OCI-M2 (cell line): ENCODE measurements around the gene PRKRIP1.
"Not testable (repeated sequence)": the region's sequence is repeated elsewhere in the genome, so short reads cannot be mapped to it uniquely, and the experiment has no call there.

ENCODE experiments used
- DNase-seq: peaks from one replicate; lab custom pipeline; 2025; ENCODE audit not compliant: unreplicated experiment; lab: John Stamatoyannopoulos, UW

Gene PRKRIP1

DNA sequence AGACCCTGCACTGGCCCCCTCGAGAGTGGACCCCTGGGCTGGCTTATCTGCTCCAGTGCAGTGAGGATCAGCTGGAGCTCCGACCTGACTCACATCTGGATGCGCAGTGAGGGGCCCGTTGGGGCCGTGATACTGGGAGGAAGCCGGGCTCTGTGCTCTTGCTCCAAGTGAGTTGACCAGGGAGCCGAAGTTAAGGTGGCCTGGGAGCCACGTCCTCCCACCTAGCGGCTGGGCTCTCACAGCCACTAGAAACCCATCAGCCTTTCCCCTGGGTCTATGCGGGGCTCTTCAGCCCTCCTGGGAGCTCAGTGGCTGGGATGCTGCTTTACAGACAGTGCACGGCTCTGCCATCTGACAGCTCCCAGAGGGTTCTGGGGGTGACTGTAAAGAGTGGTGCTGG lies 59.4 kb downstream of the PRKRIP1 start:
- DNase-seq = no peak

DNA sequence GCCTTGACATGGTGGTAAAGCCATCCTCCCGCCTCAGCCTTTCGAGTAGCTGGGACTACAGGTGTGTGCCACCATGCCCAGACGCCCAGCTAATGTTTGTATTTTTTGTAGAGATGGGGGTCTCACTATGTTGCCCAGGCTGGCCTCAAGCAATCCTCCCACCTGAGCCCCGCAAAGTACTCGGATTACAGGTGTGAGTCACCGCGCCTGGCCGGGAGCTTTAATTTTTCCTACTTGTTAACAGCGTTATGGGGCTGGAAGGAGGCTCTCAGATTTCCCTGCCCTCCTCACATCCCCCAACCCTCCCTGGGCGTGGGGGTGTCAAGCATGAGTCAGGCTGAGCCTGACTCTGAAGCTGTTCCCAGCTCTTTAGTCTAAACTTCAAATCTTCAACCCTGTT lies 60.2 kb downstream of the PRKRIP1 start:
- no peak for DNase-seq

DNA sequence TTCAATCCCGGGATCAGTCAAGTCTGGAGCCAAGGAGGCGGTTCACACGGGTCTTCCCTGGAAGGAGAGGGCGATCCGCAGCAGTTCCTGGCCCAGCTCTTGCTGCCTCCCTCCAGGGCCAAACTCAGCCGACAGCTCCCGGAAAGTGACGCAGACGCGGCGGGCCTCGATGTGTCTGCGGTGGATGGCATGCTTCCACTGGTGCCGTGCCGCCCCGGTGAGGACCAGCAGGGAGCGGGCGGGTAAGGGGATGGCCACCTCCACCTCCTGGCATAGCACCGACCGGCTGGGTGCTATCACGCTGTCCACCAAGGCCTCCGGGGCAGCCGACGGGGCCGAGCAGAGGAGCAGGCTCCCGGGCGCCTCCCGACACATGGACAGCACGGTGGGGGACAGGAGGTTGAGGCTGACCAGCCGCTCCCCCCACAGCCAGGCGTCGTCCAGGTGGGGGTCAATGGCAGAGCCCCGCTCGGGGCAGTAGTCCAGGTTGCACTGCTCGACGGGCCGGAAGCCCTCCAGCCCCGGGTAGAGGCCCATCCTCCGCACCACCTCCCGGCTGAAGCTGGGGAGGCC lies 61.3 kb downstream of the PRKRIP1 start:
- DNase-seq = no peak

DNA sequence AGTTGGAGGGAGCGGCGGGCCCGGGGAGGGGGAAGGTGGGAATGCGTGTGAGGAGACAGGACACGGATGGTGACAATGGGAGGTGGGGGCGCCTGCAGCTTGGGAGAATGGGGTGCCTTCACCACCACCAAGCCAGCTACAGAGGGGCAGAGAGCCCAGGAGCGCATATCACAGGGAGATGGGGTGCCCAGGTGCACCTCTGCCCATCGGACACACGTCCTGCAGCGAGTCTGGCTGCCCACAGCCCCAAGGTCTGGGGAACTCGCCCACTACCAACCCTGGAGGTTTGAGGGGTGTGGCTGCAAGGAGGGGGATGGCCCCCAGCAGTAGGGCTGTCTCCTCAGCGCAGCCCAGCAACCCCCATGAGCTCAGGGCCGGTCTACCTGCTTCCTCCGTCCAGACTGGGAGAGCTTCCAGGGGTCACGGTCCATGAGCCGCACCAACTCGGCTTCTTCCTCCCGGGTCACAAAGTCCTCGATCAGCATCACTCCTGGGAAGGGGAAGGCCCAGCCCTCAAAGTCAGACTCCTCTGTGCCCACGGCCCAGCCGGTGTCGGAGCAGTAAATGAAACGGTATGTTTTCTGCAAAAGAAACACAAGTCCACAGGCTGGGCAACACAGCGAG lies 63.2 kb downstream of the PRKRIP1 start:
- DNase-seq = no peak

DNA sequence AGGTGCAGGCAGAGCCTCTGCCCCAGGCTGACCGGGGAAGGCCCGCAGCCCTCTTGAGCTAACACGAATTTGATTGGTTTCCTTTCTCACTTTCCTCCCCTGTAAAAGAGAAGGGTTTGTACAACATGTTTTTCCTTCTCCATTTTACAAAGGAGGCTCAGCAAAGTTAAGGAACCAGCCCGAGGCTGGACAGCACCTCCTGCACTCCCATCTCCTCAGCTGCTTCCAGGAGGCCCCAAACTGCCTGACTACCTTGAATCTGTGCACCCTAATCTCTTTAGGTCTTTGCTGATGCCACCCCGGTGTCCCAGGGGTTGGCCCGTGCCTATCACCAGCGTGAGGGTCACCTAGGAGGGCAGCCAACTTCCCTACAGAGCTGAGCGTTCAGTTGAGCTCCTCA lies 64.3 kb downstream of the PRKRIP1 start:
- no peak for DNase-seq

DNA sequence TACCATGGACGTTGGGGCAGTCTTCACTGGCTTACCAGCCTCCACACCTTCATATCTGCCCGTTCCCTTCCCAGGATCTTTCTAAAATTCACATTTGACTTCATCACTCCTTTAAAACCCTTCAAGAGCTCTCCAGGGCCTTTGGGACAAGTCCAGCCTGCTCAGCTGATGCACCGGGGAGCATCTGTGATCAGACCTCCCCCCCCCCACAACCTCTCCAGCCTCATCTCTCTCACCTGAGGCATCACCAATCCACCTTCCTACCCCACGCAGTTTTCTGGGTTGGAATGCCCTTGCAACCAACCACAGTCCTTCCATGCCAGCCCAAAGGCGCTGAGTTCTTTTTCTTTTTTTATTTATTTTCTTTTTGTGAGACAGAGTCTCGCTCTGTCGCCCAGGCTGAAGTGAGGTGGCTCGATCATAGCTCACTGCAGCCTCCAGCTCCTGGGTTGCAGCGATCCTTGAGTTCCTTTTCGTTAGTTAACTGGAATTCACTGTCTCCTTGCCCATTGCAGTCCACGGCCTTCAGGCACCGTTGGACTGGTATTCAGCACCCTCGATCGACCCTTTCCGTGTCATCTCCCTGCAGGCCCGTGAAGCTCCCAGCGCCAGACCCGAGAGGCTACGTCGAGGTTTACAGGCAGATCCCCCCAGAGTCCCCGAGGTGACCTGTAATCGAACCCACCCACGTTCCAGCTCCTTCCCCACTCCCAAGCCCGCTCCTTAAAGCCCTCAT lies 67.8 kb downstream of the PRKRIP1 start:
- DNase-seq = no peak

DNA sequence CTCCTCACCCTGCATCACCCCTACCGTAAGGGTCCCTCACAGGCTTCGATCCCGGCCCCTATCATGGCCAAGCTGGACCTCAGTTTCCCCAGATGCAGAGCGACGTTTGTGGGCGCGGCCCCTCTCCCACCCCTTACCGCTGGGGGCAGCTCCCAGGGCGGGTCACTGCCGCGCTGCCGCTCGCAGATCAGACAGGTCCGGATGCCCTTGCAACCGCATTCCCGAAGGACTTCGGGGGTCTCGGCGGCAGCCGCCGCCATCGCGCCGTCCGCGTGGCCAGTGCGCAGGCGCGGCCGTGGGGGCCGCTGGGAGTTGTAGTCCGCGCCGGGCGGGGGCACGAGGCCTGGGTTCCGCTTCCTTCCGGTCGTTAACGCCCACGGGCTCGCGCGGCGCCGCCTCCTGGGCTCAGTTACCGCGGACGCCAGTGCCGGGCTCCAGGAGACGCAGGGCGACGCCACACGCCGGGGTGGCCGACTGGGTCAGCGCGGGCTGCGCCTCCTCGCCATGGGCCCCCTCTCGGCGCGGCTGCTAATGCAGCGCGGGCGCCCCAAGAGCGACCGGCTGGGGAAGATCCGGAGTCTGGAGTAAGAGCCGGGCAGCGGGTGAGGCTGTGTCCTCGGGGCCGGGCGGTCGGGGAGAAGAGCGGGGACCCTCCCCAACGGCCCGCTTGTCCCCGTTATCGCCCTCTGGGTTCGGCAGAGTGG lies 68.6 kb downstream of the PRKRIP1 start, which contains the start of the genes ALKBH4 and LRWD1:
ALKBH4 (minus strand) TSS at position 287 of the 704 bp plus-strand sequence; CDS start at position 260, 27 bp downstream.
LRWD1 (plus strand) TSS at position 408 of the 704 bp plus-strand sequence; CDS start at position 505, 97 bp downstream.
- peak; percentile 61 for DNase-seq

DNA sequence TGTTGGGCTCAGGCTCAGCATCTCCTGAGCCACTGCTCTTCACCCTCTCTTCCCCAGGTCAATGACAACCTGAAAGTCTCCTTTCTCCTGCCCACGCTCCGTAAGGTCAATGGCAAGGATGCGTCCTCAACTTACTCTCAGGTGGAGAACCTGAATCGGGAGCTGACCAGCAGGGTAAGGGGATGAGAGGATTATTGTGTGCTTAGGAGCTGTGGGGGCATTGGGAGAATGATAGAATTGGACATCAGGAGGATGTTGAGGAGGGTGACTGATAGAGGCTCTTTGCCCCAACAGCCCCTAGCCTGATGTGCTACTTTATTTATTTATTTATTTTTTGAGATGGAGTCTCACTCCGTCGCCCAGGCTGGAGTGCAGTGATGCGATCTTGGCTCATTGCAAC lies 69.9 kb downstream of the PRKRIP1 start:
- no peak for DNase-seq

DNA sequence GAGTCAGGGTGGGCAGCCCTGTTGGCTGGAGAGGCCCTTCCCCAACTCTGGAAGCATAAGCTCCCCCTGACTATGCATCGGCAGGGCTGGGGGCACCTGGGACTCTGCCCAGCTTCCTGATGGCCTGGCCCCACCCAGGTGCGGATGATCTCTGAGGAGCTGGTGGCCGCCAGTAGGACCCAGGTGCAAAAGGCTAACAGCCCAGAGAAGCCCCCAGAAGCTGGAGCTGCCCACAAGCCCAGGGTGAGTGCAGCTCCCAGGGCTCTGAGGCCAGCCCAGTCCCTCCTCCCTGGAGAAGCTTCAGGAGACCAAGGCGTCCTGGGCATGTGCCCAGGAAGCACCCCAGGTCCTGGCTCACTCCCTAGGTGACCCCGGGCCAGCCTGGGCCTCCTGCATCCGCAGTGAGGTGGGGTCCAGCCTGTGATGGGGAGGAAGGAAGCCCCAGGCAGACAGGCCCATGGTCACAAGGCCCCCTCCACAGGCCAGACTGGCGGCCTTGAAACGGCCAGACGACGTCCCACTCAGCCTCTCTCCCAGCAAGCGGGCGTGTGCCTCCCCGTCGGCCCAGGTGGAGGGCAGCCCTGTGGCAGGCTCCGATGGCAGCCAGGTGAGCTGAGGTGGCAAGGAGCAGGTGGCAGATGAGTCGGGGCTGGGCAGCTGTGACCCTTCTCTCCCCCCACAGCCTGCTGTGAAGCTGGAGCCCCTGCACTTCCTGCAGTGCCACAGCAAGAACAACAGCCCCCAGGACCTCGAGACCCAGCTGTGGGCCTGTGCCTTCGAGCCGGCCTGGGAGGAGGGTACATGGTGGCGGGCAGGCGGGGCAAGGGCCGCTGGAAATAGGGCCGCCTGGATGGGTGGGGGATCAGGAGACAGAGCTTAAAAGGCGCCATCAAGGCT lies 71.7 kb downstream of the PRKRIP1 start:
- DNase-seq = no peak

DNA sequence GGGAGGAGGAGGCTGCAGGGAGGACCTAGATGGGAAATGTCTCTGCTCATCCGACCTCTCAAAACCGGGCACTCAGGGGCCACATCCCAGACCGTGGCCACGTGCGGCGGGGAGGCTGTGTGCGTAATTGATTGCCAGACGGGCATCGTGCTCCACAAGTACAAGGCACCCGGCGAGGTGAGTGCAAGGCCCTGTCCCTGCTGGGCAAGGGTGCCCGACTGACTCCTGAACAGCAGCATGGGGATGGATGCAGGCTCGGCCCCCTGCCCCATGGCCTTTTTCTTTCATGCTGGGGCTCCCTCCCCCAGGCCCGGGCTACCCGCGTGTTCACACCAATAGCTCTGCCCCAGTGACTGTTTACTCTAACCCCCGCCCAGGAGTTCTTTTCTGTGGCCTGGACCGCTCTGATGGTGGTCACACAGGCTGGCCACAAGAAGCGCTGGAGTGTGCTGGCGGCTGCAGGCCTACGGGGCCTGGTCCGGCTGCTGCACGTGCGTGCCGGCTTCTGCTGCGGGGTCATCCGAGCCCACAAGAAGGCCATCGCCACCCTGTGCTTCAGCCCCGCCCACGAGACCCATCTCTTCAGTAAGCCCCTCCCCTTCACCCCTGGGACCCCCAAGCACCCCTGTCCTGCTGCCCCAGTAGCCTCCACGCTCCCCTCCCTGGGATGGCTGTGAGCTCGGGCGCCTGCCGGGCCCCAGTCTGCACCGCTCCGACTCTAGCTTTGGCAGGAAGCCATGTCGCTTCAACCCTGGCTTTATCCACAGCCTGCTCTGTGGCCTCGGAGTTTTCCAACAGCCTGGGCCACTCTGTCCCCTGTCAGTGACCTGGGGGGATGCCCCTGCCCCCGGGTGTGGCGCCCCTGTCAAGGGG lies 72.6 kb downstream of the PRKRIP1 start:
- DNase-seq = no peak

DNA sequence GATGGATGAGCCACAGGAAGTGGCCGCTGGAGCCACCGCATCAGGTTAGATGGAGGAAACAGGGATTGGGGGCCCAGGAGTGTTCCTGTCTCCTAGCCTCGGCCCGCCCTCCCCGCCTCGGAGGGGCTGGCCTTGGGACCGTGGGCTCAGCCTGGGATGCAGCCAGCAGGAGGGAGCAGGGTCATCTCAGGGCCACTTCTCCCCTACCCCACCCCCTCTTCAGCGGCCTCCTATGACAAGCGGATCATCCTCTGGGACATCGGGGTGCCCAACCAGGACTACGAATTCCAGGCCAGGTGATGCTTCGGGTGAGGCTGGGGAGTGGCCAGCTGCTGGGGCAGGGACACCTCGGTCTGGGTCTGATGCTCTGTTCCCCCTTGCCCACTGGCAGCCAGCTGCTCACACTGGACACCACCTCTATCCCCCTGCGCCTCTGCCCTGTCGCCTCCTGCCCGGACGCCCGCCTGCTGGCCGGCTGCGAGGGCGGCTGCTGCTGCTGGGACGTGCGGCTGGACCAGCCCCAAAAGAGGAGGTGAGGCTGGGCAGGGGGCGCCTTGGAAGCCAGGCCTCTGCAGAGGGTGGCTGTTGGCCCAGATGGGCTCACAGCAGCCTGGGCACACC lies 73.3 kb downstream of the PRKRIP1 start:
- DNase-seq = no peak

DNA sequence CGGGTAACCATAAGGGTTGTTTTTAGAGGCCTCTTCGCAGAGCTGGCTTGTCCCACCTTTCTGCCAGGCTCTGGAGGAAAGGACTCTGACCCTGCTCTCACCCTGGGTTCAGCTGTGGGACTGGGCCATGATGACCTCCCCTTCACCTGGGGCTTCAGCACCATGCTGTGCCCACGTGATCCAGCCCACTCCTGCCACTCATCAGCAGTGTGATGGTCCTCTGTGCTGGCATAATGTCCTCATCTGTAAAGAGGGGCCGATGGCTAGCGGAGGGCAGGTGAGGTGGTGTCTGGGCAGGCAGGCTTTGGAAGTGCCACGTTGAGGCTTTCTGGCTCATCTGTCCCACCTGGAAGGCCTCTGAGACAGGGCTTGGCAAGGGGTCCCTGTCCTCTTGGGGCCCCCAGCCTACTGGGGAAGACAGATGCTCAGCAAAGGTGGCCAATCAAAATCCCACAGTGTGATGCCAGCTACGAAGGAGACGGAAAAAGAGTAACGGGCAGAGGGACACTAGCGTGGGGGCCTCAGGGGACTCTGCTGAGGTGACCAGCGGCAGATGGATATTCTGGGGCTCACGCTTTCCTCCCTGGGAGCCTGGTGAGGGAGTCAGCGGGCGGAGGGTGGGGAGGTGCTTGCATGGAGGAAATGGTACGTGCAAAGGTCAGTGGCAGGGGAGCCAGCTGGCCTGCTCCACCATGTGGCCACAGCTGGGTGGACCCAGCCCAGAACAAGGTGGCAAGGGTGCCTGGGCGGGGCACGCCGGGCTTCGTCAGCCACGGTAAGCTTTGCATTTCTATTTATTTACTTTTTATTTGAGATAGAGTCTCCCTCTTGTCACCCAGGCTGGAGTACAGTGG lies 74.0 kb downstream of the PRKRIP1 start:
- no peak for DNase-seq

DNA sequence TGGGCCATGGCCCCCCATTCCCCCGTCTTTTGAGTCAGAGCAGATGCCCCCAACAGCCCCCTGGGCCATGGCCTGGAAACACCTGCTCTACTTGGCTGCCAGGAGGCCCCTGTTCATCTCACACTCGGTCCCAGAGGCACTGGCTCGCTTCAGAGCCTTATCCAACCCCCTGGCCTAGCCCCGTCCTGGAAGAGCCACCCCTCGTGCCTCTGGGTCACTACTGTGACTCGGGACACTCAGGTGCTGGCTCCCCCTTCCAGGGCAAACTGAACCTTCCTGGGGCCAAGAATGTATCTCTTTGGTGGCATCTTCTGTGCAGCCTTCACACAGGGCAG lies 75.6 kb downstream of the PRKRIP1 start:
- DNase-seq = no peak

DNA sequence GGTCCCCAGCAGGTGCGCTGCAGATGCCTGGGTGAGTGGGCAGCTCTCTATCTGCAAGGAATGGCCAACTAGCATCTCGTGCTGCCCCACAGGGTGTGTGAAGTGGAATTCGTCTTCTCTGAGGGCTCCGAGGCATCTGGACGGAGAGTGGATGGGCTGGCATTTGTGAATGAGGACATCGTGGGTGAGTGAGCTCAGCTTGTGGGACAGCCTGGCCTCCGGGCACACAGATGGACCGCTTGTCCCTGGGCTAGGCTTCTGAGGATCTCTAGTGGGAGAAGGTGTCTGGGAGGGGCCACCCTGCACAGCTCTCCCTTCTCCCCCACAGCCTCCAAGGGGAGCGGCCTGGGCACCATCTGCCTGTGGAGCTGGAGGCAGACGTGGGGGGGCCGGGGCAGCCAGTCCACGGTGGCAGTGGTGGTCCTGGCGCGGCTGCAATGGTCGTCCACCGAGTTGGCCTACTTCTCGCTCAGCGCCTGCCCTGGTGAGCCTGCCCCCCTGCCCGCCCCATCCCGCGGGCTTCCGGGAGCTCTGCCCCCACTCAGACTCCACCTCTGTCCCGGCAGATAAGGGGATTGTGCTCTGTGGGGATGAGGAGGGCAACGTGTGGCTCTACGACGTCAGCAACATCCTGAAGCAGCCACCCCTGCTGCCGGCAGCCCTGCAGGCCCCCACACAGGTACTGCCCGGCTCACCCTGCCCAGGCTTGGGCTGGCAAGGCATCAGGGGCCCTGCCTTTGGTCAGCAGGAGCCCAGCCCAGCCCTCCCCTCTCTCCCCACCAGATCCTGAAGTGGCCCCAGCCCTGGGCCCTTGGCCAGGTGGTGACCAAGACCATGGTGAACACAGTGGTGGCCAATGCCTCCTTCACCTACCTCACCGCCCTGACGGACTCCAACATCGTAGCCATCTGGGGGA lies 76.2 kb downstream of the PRKRIP1 start:
- DNase-seq = no peak

DNA sequence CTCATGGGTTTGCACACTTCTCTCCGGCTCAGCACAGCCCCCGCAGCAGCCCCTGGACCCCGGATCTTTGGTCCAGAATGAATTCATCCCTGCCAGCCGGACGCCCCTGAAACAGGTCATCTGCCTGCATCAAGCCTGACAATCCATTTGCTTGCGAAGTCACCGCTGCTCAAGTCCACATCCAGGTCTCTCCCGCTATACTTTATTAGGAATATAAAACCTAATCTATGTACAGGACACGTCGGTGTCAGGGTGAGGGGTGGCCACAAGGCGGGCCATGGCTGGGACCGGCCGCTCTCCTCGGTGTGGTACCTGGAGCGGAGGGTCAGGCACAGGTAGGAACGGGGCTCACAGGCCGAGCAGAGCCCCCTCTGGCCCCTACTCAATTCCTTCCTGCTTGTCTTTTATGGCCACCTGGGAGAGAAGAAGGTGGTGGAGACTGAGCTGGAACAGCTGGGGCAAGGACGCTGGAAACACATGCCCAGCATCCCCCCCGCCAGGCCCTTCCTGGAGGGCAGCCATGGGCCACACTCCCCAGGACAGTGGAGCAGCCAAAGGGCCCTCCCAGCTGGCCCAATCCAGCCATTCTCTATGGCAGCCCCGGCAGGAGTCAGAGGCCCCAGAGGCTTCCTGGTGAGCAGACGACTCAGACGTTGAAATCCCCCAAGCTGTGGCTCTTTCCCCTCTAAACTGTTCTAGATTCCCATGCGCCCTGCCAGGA lies 77.3 kb downstream of the PRKRIP1 start:
- DNase-seq = no peak

DNA sequence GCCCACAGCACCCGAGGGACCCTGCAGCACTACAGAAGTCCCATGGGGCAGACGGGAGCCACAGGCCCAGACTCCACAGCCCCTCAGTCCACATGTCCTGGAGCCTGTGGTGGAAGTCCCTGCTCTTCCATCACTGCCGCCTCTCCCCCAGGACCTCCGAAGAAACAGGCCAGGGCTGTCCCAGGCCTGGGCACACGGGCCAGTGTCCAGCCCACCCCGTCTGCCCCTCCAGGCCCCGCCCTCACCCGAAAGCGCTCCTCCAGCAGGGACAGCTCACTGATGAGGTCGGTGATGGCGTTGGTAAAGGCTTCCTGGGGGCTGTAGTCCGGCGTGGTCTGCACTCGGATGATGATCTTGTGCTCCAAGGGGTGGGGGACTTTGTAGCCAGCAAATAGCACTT lies 78.0 kb downstream of the PRKRIP1 start:
- DNase-seq = not testable (repeated sequence)
